Glutamatergic neuron (in vitro differentiated cells): ENCODE measurements around the gene TMEM176B. TPM values are rescaled to one million over a fixed set of nuclear protein-coding genes. Genes with fewer than 3 reads are reported as not detected.

Experiments
- DNase-seq: peaks from one replicate; pipeline ENCODE4 v3.0.0; 2022
- H3K27ac Mint-ChIP-seq: one replicate; pipeline ENCODE4 v1.8.0; 2020; ENCODE audit warnings: mild to moderate bottlenecking, mixed read lengths, inconsistent platforms; ENCODE audit not compliant: unreplicated experiment
- H3K27me3 Mint-ChIP-seq: one replicate; pipeline ENCODE4 v1.8.0; 2020; ENCODE audit warnings: mild to moderate bottlenecking, moderate library complexity, mixed read lengths, inconsistent platforms; ENCODE audit not compliant: unreplicated experiment
- H3K36me3 Mint-ChIP-seq: one replicate; pipeline ENCODE4 v1.8.0; 2020; ENCODE audit warnings: mild to moderate bottlenecking, mixed read lengths, inconsistent platforms; ENCODE audit not compliant: unreplicated experiment
- H3K4me1 Mint-ChIP-seq: one replicate; pipeline ENCODE4 v1.8.0; 2020; ENCODE audit warnings: mild to moderate bottlenecking, low read depth, mixed read lengths, inconsistent platforms; ENCODE audit not compliant: unreplicated experiment
- H3K4me3 Mint-ChIP-seq: one replicate; pipeline ENCODE4 v1.8.0; 2020; ENCODE audit warnings: mild to moderate bottlenecking, mixed read lengths, inconsistent platforms; ENCODE audit not compliant: unreplicated experiment
- H3K9me3 Mint-ChIP-seq: one replicate; pipeline ENCODE4 v1.8.0; 2020; ENCODE audit warnings: mild to moderate bottlenecking, moderate library complexity, mixed read lengths, inconsistent platforms; ENCODE audit not compliant: unreplicated experiment
- total RNA-seq: library from RNA; stranded (reverse); fragmentation: NEBNext Ultra II Directional; extraction: Animal tissue kit (Norgen Biotek cat#: 25700); gene quantifications from one replicate; pipeline ENCODE4 v1.2.1, GENCODE V29; 2021; ENCODE audit not compliant: unreplicated experiment
- TF ChIP-seq, protein P1 (sequence below): fragments of 200-600 bp; sonication (generic); IDR thresholded peaks from one replicate; pipeline ENCODE4 v1.5.0; 2021; ENCODE audit not compliant: partially characterized antibody, unreplicated experiment

The TMEM176B gene
- total RNA-seq, 1 donor from 2014 or later = 0.44 TPM

DNA sequence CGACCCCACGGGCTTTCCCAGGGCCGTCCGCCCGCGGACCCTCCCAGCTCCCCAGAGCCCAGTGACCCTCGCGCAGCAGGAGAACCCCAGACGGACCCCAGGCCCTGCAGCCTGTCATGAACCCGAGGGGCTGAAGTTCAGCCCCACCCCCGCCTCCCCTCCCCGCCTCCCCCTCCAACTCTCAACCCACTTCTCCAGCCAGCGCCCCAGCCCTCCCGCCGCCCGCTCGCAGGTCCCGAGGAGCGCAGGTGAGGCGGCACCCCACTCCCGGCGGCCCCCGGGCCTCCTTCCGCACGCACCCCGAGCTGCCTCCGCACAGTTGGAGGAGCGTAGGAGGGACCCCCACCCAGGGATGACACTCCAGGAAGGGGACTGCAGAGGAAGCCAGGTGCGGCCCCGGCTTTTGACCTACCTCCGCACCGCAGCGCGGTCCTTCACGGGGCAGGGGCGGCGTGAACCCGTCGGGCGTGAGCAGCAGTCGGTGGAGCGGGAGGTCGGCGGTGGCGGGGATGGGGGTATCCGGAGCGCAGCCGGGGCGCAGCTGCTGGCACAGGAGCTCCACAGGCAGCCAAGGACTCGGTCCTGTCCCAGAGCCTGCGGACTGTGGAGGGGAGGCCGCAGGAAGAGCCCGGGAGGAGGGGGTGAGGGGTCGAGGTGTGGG is 547 bp upstream of the TMEM176B start, which contains the start of gene TMEM176A:
TSS of gene TMEM176A (plus strand) at position 189 of the 661 bp plus-strand sequence. CDS start 782 bp downstream, outside the sequence.
- Mint-ChIP-seq H3K27ac (no peak within 1 kb of the TSS), H3K9me3 (no peaks in the 10 kb centered on the region), H3K27me3 (peaks cover 22% of the 10 kb centered on the region), H3K4me1 (peaks cover 2% of the 10 kb centered on the region), H3K36me3 (peaks cover 5% of the 10 kb centered on the region), H3K4me3 (peak within 1 kb of the TSS; percentile 74)
- DNase-seq = peak; percentile 34
- TF ChIP-seq, protein P1, sequence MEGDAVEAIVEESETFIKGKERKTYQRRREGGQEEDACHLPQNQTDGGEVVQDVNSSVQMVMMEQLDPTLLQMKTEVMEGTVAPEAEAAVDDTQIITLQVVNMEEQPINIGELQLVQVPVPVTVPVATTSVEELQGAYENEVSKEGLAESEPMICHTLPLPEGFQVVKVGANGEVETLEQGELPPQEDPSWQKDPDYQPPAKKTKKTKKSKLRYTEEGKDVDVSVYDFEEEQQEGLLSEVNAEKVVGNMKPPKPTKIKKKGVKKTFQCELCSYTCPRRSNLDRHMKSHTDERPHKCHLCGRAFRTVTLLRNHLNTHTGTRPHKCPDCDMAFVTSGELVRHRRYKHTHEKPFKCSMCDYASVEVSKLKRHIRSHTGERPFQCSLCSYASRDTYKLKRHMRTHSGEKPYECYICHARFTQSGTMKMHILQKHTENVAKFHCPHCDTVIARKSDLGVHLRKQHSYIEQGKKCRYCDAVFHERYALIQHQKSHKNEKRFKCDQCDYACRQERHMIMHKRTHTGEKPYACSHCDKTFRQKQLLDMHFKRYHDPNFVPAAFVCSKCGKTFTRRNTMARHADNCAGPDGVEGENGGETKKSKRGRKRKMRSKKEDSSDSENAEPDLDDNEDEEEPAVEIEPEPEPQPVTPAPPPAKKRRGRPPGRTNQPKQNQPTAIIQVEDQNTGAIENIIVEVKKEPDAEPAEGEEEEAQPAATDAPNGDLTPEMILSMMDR = no peak

DNA sequence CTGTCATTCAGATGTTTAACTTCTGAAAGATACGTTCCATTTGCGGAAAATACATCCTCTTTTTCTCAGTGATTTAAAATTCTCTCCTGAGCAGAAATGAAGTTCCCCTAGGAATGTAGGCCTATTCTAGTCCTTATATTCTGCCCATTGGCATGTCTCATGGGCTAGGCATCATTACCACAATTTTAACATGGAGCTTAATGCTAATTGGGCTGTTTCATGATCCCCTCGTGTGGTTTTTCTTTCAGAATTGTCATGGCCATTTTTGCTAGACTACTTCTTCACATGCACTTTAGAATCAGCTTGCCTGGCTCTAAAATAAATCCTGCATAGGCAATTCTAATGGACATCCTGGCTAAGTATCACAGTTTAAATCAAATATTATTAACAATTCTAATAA is 1.0 kb downstream of the TMEM176B start:
- peaks cover 19% of the 10 kb centered on the region for H3K27me3 Mint-ChIP-seq
- H3K36me3 Mint-ChIP-seq = peaks cover 5% of the 10 kb centered on the region
- peak overlapping the region; percentile 74 for H3K4me3 Mint-ChIP-seq
- no peaks in the 10 kb centered on the region for H3K9me3 Mint-ChIP-seq
- no peak for DNase-seq
- H3K4me1 Mint-ChIP-seq = peaks cover 2% of the 10 kb centered on the region
- TF ChIP-seq, protein P1 = no peak
- no peak overlapping the region for H3K27ac Mint-ChIP-seq

DNA sequence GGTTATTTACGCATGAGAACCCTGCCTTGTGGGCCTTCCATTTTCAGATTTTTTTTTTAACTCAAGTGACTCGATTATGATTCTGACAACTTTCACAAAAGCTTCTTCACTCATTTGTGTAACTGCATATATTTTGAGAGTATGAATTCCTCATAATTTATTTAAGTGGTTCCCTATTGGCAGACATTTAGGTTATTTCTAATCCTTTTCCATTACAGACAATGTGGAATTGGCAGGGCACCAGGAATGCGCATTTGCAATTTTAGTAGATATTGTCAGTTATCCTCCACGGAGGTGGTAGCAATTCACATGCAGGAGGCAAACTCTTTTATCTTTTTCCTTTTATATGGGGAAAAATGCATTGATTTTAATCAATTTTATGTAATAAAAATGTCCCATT is 2.5 kb downstream of the TMEM176B start:
- TF ChIP-seq, protein P1 = no peak
- no peak for DNase-seq
- Mint-ChIP-seq H3K4me3 (no peak overlapping the region), H3K36me3 (peaks cover 5% of the 10 kb centered on the region), H3K4me1 (peaks cover 2% of the 10 kb centered on the region), H3K27me3 (peaks cover 16% of the 10 kb centered on the region), H3K9me3 (no peaks in the 10 kb centered on the region), H3K27ac (no peak overlapping the region)

DNA sequence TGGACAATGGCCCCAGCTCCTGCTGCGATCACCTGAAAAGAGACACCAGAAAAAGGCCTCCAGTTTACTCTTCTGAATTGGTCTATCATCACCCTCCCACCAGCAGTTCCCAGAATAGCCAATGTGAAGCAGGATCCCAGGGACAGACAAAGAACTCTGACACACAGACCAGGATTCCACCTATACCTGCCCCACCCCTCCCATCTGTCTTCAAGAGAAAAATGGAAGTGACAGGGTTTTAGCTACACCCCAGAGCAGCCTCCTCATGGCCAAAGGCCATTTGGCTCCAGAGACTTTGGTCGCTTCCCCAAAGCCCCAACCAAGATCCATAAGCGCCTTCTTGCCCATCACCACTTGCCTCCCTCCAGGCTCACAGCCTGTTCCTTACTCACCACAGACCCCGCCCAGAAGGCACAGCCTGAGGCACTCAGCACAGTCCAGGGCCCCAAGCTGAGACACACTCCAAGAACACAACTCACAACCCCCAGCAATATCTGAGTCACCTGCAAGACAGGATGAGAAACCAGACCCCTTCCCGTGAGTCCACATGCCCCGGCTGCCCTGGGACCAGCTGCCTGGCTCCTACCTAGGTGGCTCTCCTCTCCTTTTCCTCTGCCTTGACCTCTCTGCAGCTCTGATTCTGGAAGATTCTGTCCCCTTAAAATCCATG is 6.5 kb downstream of the TMEM176B start:
- no peak overlapping the region for H3K27ac Mint-ChIP-seq
- H3K27me3 Mint-ChIP-seq = peaks cover 3% of the 10 kb centered on the region
- H3K4me1 Mint-ChIP-seq = no peaks in the 10 kb centered on the region
- no peaks in the 10 kb centered on the region for H3K9me3 Mint-ChIP-seq
- H3K36me3 Mint-ChIP-seq = peaks cover 2% of the 10 kb centered on the region
- DNase-seq = no peak
- no peak overlapping the region for H3K4me3 Mint-ChIP-seq
- TF ChIP-seq, protein P1 = no peak

DNA sequence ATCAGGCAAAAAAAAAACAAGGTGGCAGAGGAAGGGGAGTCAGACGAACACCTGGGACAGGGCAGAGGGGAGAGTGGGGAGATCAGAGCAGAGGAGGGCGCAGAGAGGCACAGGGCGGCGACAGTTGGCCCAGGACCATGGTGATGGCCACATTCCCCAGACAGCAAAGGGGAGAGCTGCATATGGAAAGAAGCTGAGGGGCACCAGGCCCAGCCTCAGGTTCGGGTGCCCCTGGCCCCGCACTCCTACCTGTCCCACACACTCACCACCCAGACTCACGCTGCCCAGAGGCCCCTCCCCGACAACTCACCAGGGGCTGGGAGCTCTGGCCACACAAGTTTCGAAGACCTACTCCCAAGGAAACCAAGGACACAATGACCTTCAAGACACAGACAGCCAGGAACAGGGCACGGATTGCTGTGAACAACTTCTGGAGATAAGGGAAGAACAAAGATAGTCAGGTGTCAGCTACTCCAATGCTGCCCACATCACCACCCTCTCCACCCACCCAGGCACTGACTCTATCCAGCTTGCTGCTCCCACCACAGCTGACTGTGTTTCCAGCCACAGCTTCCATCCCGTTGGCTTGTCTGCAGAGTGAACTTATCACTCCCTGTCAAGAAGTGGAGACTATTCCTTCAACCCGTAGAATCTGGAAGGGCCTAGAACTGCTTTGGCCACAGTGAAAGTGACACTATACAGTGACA is 8.3 kb downstream of the TMEM176B start:
- Mint-ChIP-seq H3K36me3 (no peaks in the 10 kb centered on the region), H3K4me1 (no peaks in the 10 kb centered on the region), H3K27me3 (no peaks in the 10 kb centered on the region), H3K9me3 (no peaks in the 10 kb centered on the region), H3K27ac (no peak overlapping the region), H3K4me3 (no peak overlapping the region)
- no peak for DNase-seq
- TF ChIP-seq, protein P1 = no peak
